Measurements from ENCODE around the gene SMG7. TPM values are rescaled to one million over a fixed set of nuclear protein-coding genes. Genes with fewer than 3 reads are reported as not detected.

SMG7 gene
- total and polyA plus RNA-seq, 10 of the 15 experiments (the other 5 are each of a cell fraction or from before 2014, with no cell fraction given), result 9.5 to 65.4 (median 42.7) TPM

GRCh38 chr1:183516725-183517124 lies 44.4 kb downstream of the SMG7 start:
- Histone ChIP-seq H3K36me3 (ENCODE audit: control insufficient read depth in 2 of 2, insufficient read depth in 2 of 2, low read length in 1 of 2) (peaks cover 3 to 26% of the 10 kb centered on the region in 2 experiments), H3K4me1 (ENCODE audit: control insufficient read depth, insufficient read depth, low read length) (no peaks in the 10 kb centered on the region), H3K4me3 (no peak overlapping the region), H3K27ac (ENCODE audit: control insufficient read depth, insufficient read depth) (no peak overlapping the region), H4K20me1 (ENCODE audit: control insufficient read depth, insufficient read depth) (no peaks in the 10 kb centered on the region), H3K9ac (ENCODE audit: control insufficient read depth, insufficient read depth, low read length) (no peak overlapping the region), H2AFZ (ENCODE audit: control insufficient read depth, low read depth, low read length) (no peak overlapping the region), H3K4me2 (ENCODE audit: control insufficient read depth, insufficient read depth) (no peak overlapping the region), H3K9me3 (replicated peaks; ENCODE audit: control insufficient read depth, insufficient read depth, low read length) (no peaks in the 10 kb centered on the region), H3K27me3 (replicated peaks in 1 of 2; ENCODE audit: control insufficient read depth in 2 of 2, insufficient read depth in 2 of 2, low read length in 1 of 2) (no peaks in the 10 kb centered on the region), H3K79me2 (ENCODE audit: control insufficient read depth, insufficient read depth, low read length) (peaks cover 2% of the 10 kb centered on the region; the same call in 1 of the 2 replicates)
- CTCF ChIA-PET, result no interaction called here
- WGBS (ENCODE audit: insufficient coverage, insufficient replicate concordance, low lambda C conversion rate, missing lambda C conversion rate), result 100% methylated on average over 2 of the region's 2 CpGs
- no peak for ATAC-seq
- no TSS peak for BruUV-seq (replicated peaks)
- SMC1A ChIA-PET (ENCODE audit: uncharacterized antibody, unreplicated experiment), result interaction anchor here (1.2 kb wide), 1 partner anchor 14 kb away, joined by 4 read pairs; no protein-coding TSS in a partner anchor
- in situ Hi-C loops (cut with MboI), result no loop called here
- no peak for DNase-seq (ENCODE audit: low read depth, low spot score)
- FAIRE-seq, result peak; percentile 72
- RAD21 ChIA-PET (ENCODE audit: unreplicated experiment), result no interaction called here
- POLR2A ChIA-PET, result no interaction called here
- intact Hi-C loops (cut with micrococcal nuclease; ENCODE audit: unreplicated experiment), result no loop called here
- TF ChIP-seq CREM (IDR thresholded peaks at IDR 0.05; ENCODE audit: low read depth) (no peak), ZNF274 (IDR thresholded peaks at IDR 0.05; ENCODE audit: insufficient read depth, insufficient read length) (no peak), IRF5 (IDR thresholded peaks at IDR 0.05; ENCODE audit: borderline replicate concordance) (no peak), IKZF2 (IDR thresholded peaks at IDR 0.05) (no peak), GABPA (IDR thresholded peaks at IDR 0.05; ENCODE audit: low read depth) (no peak), SPI1 (IDR thresholded peaks at IDR 0.05; ENCODE audit: borderline replicate concordance, insufficient read depth, low read depth, low read length) (no peak), MLLT1 (IDR thresholded peaks at IDR 0.05) (no peak), SIX5 (IDR thresholded peaks at IDR 0.05; ENCODE audit: low read depth, low read length, severe bottlenecking) (no peak), TBL1XR1 (IDR thresholded peaks at IDR 0.05; ENCODE audit: low read depth, low read length) (no peak), ZSCAN29 (IDR thresholded peaks at IDR 0.05) (no peak), RUNX3 (IDR thresholded peaks at IDR 0.05; ENCODE audit: low read length) (no peak), JUNB (IDR thresholded peaks at IDR 0.05) (no peak), RAD21 (IDR thresholded peaks at IDR 0.05; ENCODE audit: insufficient read depth, low read depth, low read length) (no peak), RAD51 (IDR thresholded peaks at IDR 0.05) (no peak), BHLHE40 (IDR thresholded peaks at IDR 0.05; ENCODE audit: borderline replicate concordance in 1 of 2, low read depth in 2 of 2, low read length in 1 of 2) (no peak), NFXL1 (IDR thresholded peaks at IDR 0.05; ENCODE audit: borderline replicate concordance) (no peak), RELA (IDR thresholded peaks at IDR 0.05; ENCODE audit: borderline replicate concordance, partially characterized antibody) (no peak), TAF1 (IDR thresholded peaks at IDR 0.05; ENCODE audit: borderline replicate concordance, low read depth, low read length) (no peak), TCF3 (IDR thresholded peaks at IDR 0.05; ENCODE audit: borderline replicate concordance, insufficient read depth, low read depth, low read length) (no peak)

Measured in GM12878 (cell line).